HEK293T (cell line): Measurements from ENCODE around the gene AGPAT2.

ENCODE experiments used
- CTCF ChIA-PET: fragments of 350-600 bp; formaldehyde crosslinking; extraction: SDS; loops from one replicate; lab custom pipeline; 2021; ENCODE audit warnings: antibody characterized with exemption, inconsistent platforms; lab: Yijun Ruan, JAX
- POLR2A ChIA-PET: fragments of 350-600 bp; formaldehyde crosslinking; extraction: SDS; loops from one replicate; lab custom pipeline; 2020; ENCODE audit warnings: antibody characterized with exemption, inconsistent platforms; lab: Yijun Ruan, JAX
- DNase-seq: peaks from one replicate; pipeline ENCODE4 v3.0.0; 2012; ENCODE audit warnings: mixed read lengths; ENCODE audit errors: extremely low spot score
- ARNT ChIP-seq: fragments of 450-650 bp; IDR thresholded peaks from 2 replicates; pipeline ENCODE4 v1.6.1; 2017; ENCODE audit warnings: mild to moderate bottlenecking
- BHLHE40 ChIP-seq: fragments of 450-650 bp; IDR thresholded peaks from 2 replicates; pipeline ENCODE4 v1.6.1; 2016; ENCODE audit warnings: mild to moderate bottlenecking, moderate library complexity, borderline replicate concordance
- CTBP1 ChIP-seq: fragments of 450-650 bp; IDR thresholded peaks from 2 replicates; pipeline ENCODE4 v1.6.1; 2016; ENCODE audit warnings: borderline replicate concordance
- ELF4 ChIP-seq: fragments of 450-650 bp; IDR thresholded peaks from 2 replicates; pipeline ENCODE4 v1.6.1; 2017; ENCODE audit warnings: antibody characterized with exemption
- FOXA1 ChIP-seq: fragments of 450-650 bp; IDR thresholded peaks from 2 replicates; pipeline ENCODE4 v1.6.1; 2016; ENCODE audit warnings: mild to moderate bottlenecking
- FOXK2 ChIP-seq: fragments of 450-650 bp; IDR thresholded peaks from 2 replicates; pipeline ENCODE4 v1.6.1; 2016; ENCODE audit warnings: mild to moderate bottlenecking
- FOXM1 ChIP-seq: fragments of 450-650 bp; IDR thresholded peaks from 2 replicates; pipeline ENCODE4 v1.6.1; 2017; ENCODE audit warnings: mild to moderate bottlenecking, borderline replicate concordance
- HDGF ChIP-seq: fragments of 450-650 bp; IDR thresholded peaks from 2 replicates; pipeline ENCODE4 v1.6.1; 2017; ENCODE audit warnings: antibody characterized with exemption, borderline replicate concordance
- L3MBTL2 ChIP-seq: fragments of 450-650 bp; conservative IDR thresholded peaks from 2 replicates; pipeline ENCODE4 v1.6.1; 2016; ENCODE audit warnings: mild to moderate bottlenecking
- LEF1 ChIP-seq: fragments of 450-650 bp; IDR thresholded peaks from 2 replicates; pipeline ENCODE4 v1.6.1; 2017; ENCODE audit warnings: mild to moderate bottlenecking, borderline replicate concordance
- NFRKB ChIP-seq: fragments of 450-650 bp; IDR thresholded peaks from 2 replicates; pipeline ENCODE4 v1.6.1; 2016; ENCODE audit warnings: mild to moderate bottlenecking, moderate library complexity
- SP1 ChIP-seq: fragments of 450-650 bp; IDR thresholded peaks from 2 replicates; pipeline ENCODE4 v1.6.1; 2017
- SUZ12 ChIP-seq: fragments of 450-650 bp; IDR thresholded peaks from 2 replicates; pipeline ENCODE4 v1.6.1; 2016; ENCODE audit warnings: mild to moderate bottlenecking
- TARDBP ChIP-seq: fragments of 450-650 bp; IDR thresholded peaks from 2 replicates; pipeline ENCODE4 v1.6.1; 2016
- ZNF384 ChIP-seq: fragments of 450-650 bp; IDR thresholded peaks from 2 replicates; pipeline ENCODE4 v1.6.1; 2016
- TF ChIP-seq, protein P1 (sequence below): fragments of 450-650 bp; IDR thresholded peaks from 2 replicates; pipeline ENCODE4 v1.6.1; 2016

AGPAT2 gene

DNA sequence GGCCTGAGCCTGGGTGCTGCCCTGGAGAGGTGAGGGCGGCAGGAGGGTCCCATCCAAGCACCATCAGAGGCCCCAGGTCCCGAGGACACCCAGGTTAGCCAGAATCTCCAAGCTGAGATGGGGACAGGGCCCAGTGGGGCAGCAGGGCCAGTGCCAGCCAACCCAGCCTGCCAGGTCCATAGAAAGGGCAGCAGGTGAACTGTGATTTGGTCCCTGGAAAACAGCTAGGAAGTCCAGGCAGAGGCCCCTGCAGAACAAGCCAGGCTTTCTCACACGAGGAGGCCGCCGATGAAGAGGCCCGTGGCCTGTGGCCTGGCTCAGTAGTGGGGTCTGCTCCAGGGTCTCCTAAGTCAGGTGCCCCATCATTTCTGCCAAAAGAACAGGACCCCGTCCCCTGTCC, 2.0 kb downstream of the AGPAT2 start:
- TF ChIP-seq L3MBTL2 (no peak), NFRKB (no peak), CTBP1 (no peak), ZNF384 (no peak), ARNT (no peak), SUZ12 (no peak), LEF1 (no peak), FOXM1 (no peak), HDGF (no peak), FOXK2 (no peak)
- TF ChIP-seq, protein P1, sequence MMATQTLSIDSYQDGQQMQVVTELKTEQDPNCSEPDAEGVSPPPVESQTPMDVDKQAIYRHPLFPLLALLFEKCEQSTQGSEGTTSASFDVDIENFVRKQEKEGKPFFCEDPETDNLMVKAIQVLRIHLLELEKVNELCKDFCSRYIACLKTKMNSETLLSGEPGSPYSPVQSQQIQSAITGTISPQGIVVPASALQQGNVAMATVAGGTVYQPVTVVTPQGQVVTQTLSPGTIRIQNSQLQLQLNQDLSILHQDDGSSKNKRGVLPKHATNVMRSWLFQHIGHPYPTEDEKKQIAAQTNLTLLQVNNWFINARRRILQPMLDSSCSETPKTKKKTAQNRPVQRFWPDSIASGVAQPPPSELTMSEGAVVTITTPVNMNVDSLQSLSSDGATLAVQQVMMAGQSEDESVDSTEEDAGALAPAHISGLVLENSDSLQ: no peak
- ChIA-PET POLR2A (no interaction called here), CTCF (interaction anchor here (2.3 kb wide), 1 partner anchor 14 kb away, joined by 6 read pairs; no protein-coding TSS in a partner anchor)
- no peak for DNase-seq

DNA sequence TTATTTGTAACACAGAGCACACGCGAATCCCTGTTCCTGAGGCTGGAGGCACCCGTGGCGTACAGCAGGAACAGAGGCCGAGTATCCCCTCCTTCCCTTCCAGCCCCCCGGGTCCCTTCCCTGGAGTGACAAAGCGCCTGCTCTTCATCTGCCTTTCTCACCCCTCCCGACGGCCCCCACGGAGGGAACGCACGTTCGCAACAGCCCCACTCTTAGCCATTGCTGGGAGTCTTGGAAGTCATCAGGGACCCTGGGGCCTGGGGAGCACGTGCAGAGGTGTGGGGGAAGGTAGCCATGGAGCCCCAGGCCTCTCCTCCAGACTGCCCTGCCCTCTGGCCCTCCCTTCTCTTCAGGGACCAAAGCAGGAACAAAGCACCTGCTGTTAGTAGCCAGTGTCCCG, 2.5 kb downstream of the AGPAT2 start:
- TF ChIP-seq SUZ12 (no peak), ARNT (no peak), FOXM1 (no peak)
- ChIA-PET POLR2A (no interaction called here), CTCF (interaction anchor here (2.3 kb wide), 1 partner anchor 13 kb away, joined by 6 read pairs; no protein-coding TSS in a partner anchor)
- DNase-seq: no peak

DNA sequence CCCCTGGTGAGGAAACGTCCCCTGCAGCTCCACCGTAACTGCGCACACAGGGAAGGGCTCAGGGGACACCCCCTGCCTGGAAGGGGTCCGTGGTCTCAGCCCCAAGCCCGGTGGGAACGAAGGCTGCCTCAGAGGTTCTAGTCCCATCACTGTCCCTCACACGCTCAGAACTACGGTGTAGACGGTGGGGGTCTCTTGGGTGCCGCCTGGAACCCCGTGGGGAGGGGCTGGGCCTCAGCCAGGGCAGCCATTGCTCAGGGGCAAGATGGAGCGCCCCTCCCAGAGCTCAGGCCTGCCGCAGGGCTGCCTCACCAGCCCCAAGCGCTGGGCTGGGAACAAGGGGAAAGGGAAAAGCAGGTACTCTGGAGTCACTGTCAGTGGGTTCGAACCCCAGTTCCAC, 2.9 kb downstream of the AGPAT2 start:
- no peak for TF ChIP-seq L3MBTL2
- no peak for TF ChIP-seq SUZ12
- TF ChIP-seq, protein P1: no peak
- TF ChIP-seq FOXK2: no peak
- TF ChIP-seq CTBP1: no peak
- TF ChIP-seq BHLHE40: no peak
- no peak for TF ChIP-seq NFRKB
- TF ChIP-seq SP1: no peak
- TF ChIP-seq FOXA1: no peak
- TF ChIP-seq ELF4: no peak
- no peak for TF ChIP-seq ZNF384
- no peak for TF ChIP-seq LEF1
- TF ChIP-seq ARNT: no peak
- no peak for TF ChIP-seq HDGF
- no peak for TF ChIP-seq TARDBP
- no peak for TF ChIP-seq FOXM1
- CTCF ChIA-PET: interaction anchor here (2.3 kb wide), 1 partner anchor 13 kb away, joined by 6 read pairs; no protein-coding TSS in a partner anchor
- DNase-seq: no peak
- POLR2A ChIA-PET: interaction anchor here (1.6 kb wide), 1 partner anchor 42 kb away, joined by 4 read pairs; no protein-coding TSS in a partner anchor

DNA sequence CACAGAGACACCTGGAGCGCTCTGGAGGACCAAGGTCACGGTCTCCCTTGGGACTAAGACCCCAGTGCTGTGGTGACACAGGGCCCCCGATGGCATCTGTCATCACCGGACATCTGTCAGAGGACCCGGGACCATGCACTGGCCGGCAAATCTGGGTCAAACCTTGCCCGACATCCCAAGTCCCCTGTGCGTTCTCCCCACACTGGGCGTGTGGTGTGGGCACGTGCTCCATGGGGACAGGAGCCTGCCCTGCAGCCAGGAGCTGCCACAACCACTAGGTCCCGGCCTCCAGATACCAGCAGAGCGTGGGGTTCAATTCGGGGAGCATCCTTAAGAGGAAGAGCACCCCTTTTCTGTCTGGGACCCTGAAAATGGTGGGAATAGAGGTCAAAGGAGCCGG, 3.5 kb downstream of the AGPAT2 start:
- DNase-seq: no peak
- TF ChIP-seq L3MBTL2 (no peak), FOXK2 (no peak), ZNF384 (no peak), CTBP1 (no peak), NFRKB (no peak), ARNT (no peak)
- ChIA-PET CTCF (interaction anchor here (2.3 kb wide), 1 partner anchor 12 kb away, joined by 6 read pairs; no protein-coding TSS in a partner anchor), POLR2A (interaction anchor here (1.6 kb wide), 1 partner anchor 43 kb away, joined by 4 read pairs; no protein-coding TSS in a partner anchor)

DNA sequence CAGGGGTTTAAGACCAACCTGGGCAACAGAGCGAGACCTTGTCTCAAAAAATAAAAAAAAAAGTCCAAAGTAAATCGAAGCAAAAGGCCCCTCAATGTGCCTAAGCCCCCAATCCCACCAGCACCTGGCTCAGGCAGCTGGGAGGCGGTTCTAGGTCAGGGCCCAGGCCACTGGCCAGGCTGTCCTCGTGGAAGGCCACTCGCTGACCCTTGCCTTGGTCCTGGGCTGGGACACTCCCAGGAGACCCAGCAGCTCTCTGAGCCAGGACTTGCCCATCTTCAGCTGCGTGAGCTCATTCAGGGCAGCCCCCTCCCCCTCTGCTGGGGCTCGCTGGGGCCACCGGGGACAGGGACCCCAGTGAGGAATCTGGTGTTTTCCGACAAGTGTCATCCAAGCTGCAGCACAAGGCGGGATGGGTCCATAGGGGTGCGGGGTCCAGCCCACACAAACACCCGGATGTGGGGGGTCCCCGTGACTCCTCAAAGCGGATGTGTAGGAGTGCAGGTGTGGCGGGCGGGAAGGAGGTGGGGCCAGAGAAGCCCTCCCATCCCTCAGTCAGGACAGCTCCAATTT, 4.0 kb downstream of the AGPAT2 start:
- CTCF ChIA-PET: interaction anchor here (2.3 kb wide), 1 partner anchor 12 kb away, joined by 6 read pairs; no protein-coding TSS in a partner anchor
- TF ChIP-seq FOXA1: no peak
- TF ChIP-seq, protein P1: no peak
- no peak for TF ChIP-seq ZNF384
- no peak for TF ChIP-seq ARNT
- no peak for TF ChIP-seq FOXM1
- TF ChIP-seq SP1: no peak
- TF ChIP-seq SUZ12: no peak
- no peak for TF ChIP-seq BHLHE40
- no peak for TF ChIP-seq L3MBTL2
- TF ChIP-seq TARDBP: no peak
- no peak for TF ChIP-seq ELF4
- no peak for TF ChIP-seq LEF1
- TF ChIP-seq CTBP1: no peak
- no peak for TF ChIP-seq FOXK2
- no peak for TF ChIP-seq NFRKB
- TF ChIP-seq HDGF: no peak
- DNase-seq: no peak

DNA sequence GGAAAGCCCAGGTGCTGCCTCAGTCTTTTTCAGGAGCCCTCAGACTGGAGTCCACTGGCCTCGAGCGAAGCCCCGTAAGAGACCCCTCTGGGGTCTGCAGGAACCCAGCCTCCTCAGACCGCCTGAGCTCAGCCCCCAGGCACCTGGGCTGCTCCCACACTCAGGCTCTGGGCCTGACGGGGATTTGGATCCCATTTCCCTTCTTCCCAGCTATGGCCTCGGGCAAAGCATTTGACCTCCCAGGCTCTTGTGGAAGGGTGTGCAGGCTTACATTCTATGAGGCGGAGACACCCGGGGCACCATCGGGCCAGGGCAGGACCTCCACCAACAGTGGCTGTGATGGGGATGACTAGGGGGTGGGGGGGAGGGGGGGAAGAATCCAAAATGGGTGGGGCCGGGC, 4.5 kb downstream of the AGPAT2 start:
- CTCF ChIA-PET: interaction anchor here (3.3 kb wide), 1 partner anchor 11 kb away, joined by 15 read pairs; no protein-coding TSS in a partner anchor
- TF ChIP-seq SP1: no peak
- TF ChIP-seq CTBP1: no peak
- TF ChIP-seq HDGF: no peak
- TF ChIP-seq ARNT: no peak
- no peak for TF ChIP-seq LEF1
- no peak for TF ChIP-seq ZNF384
- no peak for TF ChIP-seq NFRKB
- no peak for TF ChIP-seq FOXA1
- no peak for TF ChIP-seq BHLHE40
- TF ChIP-seq ELF4: no peak
- DNase-seq: no peak
- POLR2A ChIA-PET: interaction anchor here (1.6 kb wide), 1 partner anchor 44 kb away, joined by 4 read pairs; no protein-coding TSS in a partner anchor

More for the DNA sequence above, 4.0 kb downstream of the AGPAT2 start:
- POLR2A ChIA-PET: interaction anchor here (1.6 kb wide), 1 partner anchor 43 kb away, joined by 4 read pairs; no protein-coding TSS in a partner anchor
